DND-41 (cell line): ENCODE results near the gene AJAP1.

Source experiments
- ATAC-seq: fragments of 200-7000 bp; cut with Tn5 transposase; 3 replicates; pipeline ENCODE4 v1.9.1; 2021; ENCODE audit warnings: low read depth; ENCODE audit not compliant: insufficient read depth
- DNase-seq: peaks from one replicate; pipeline ENCODE4 v3.0.0-alpha.2; 2020
- H2AFZ ChIP-seq: 2 replicates; pipeline ENCODE4 v1.6.0; 2012; ENCODE audit warnings: low read depth, low read length
- H3K27ac ChIP-seq: 2 replicates; pipeline ENCODE4 v1.5.1; 2012; ENCODE audit warnings: low read length, inconsistent platforms
- H3K27me3 ChIP-seq: fragments of 200-600 bp; sonication (generic); 2 replicates; pipeline ENCODE4 v1.6.0; 2012; ENCODE audit warnings: low read length, mild to moderate bottlenecking, inconsistent platforms; ENCODE audit not compliant: insufficient read depth, poor library complexity
- H3K36me3 ChIP-seq: 2 replicates; pipeline ENCODE4 v1.5.1; 2012; ENCODE audit warnings: low read length, inconsistent platforms; ENCODE audit not compliant: insufficient read depth
- H3K4me1 ChIP-seq: 2 replicates; pipeline ENCODE4 v1.5.1; 2012; ENCODE audit warnings: mild to moderate bottlenecking, low read length; ENCODE audit not compliant: insufficient read depth
- H3K4me2 ChIP-seq: 2 replicates; pipeline ENCODE4 v1.6.0; 2012; ENCODE audit warnings: mild to moderate bottlenecking, moderate library complexity, low read length, inconsistent platforms; ENCODE audit not compliant: insufficient read depth
- H3K4me3 ChIP-seq, 2 experiments: fragments of 200-600 bp in 1 of 2; shearing (Covaris generic) in 1 of 2; 2 replicates each; pipeline ENCODE4 v1.5.1; 2012 to 2016; ENCODE audit warnings: inconsistent platforms in 2 of 2, low read length in 2 of 2, mild to moderate bottlenecking in 2 of 2, low read depth in 1 of 2, moderate library complexity in 1 of 2
- H3K79me2 ChIP-seq: 2 replicates; pipeline ENCODE4 v1.6.0; 2012; ENCODE audit warnings: low read length, inconsistent platforms; ENCODE audit not compliant: insufficient read depth
- H3K9ac ChIP-seq: 2 replicates; pipeline ENCODE4 v1.6.0; 2012; ENCODE audit warnings: low read depth, mild to moderate bottlenecking, inconsistent platforms, low read length, moderate library complexity
- H3K9me3 ChIP-seq: 2 replicates; pipeline ENCODE4 v1.5.1; 2012; ENCODE audit warnings: low read length, moderate library complexity, mild to moderate bottlenecking, inconsistent platforms; ENCODE audit not compliant: insufficient read depth, severe bottlenecking
- H4K20me1 ChIP-seq: 2 replicates; pipeline ENCODE4 v1.6.0; 2012; ENCODE audit warnings: low read length; ENCODE audit not compliant: insufficient read depth
- EZH2 ChIP-seq: IDR thresholded peaks from 3 replicates; pipeline ENCODE4 v1.6.1; 2012; ENCODE audit warnings: borderline replicate concordance, low read depth, mild to moderate bottlenecking, moderate library complexity, low read length, inconsistent platforms; ENCODE audit not compliant: severe bottlenecking
- TF ChIP-seq, protein P1 (sequence below): IDR thresholded peaks from 2 replicates; pipeline ENCODE4 v1.5.1; 2012; ENCODE audit warnings: borderline replicate concordance, low read length, moderate library complexity, mild to moderate bottlenecking; ENCODE audit not compliant: poor library complexity, severe bottlenecking; ENCODE audit errors: extremely low read depth

Gene AJAP1

DNA sequence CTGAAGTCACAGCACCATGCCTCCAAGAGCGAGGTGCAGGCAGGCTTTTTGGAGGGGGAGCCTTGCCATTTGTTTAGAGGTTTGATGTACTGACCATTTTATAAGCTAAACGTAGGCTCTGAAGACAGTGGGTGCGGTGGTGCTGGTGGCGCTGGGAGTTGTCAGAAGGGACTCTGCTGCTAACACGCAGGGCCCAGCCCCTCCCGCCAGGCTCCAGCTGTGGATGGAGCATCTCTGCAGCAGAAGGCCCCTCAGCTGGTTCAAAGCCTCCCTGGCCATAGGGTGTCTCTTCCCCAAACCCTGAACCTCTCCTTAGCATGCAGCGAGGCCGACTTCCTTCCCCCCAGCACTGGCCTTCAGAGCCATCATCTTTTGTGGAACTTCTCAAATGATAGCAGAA lies 105.3 kb downstream of the AJAP1 start:
- peaks cover 6% of the 10 kb centered on the region for H3K9me3 ChIP-seq
- no peaks in the 10 kb centered on the region for H3K36me3 ChIP-seq
- no peak for DNase-seq
- no peak overlapping the region for H2AFZ ChIP-seq
- no peaks in the 10 kb centered on the region for H3K4me1 ChIP-seq
- no peaks in the 10 kb centered on the region for H3K79me2 ChIP-seq
- no peak overlapping the region for H3K4me3 ChIP-seq
- no peak overlapping the region for H3K9ac ChIP-seq
- no peak for ATAC-seq
- no peak overlapping the region for H3K27ac ChIP-seq
- H3K4me2 ChIP-seq: no peak overlapping the region
- H4K20me1 ChIP-seq: no peaks in the 10 kb centered on the region
- no peak for TF ChIP-seq EZH2
- TF ChIP-seq, protein P1, sequence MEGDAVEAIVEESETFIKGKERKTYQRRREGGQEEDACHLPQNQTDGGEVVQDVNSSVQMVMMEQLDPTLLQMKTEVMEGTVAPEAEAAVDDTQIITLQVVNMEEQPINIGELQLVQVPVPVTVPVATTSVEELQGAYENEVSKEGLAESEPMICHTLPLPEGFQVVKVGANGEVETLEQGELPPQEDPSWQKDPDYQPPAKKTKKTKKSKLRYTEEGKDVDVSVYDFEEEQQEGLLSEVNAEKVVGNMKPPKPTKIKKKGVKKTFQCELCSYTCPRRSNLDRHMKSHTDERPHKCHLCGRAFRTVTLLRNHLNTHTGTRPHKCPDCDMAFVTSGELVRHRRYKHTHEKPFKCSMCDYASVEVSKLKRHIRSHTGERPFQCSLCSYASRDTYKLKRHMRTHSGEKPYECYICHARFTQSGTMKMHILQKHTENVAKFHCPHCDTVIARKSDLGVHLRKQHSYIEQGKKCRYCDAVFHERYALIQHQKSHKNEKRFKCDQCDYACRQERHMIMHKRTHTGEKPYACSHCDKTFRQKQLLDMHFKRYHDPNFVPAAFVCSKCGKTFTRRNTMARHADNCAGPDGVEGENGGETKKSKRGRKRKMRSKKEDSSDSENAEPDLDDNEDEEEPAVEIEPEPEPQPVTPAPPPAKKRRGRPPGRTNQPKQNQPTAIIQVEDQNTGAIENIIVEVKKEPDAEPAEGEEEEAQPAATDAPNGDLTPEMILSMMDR: no peak
- H3K27me3 ChIP-seq: no peaks in the 10 kb centered on the region

DNA sequence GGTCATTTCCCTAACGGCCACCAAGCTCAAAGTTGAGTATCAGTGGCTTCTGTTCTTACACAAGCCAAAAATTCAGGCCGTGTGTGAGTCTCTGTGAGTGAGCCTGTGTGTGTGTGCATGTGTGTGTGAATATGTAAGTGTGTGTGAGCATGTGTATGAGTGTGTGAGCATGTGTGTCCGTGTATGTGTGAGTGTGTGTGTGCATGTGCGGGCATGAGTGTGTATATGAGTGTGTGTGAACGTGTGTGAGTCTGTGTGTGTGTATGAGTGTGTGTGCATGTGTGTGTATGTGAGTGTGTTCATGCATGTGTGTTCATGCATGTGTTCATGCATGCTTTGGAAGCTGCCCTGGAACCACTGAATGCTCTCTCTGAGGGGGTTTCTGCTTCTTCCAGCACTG lies 105.7 kb downstream of the AJAP1 start:
- no peak overlapping the region for H3K4me3 ChIP-seq
- ATAC-seq (no peak), DNase-seq (no peak)
- no peaks in the 10 kb centered on the region for H4K20me1 ChIP-seq
- no peaks in the 10 kb centered on the region for H3K79me2 ChIP-seq
- H3K4me2 ChIP-seq: no peak overlapping the region
- H2AFZ ChIP-seq: no peak overlapping the region
- no peak overlapping the region for H3K27ac ChIP-seq
- no peak for TF ChIP-seq EZH2
- TF ChIP-seq, protein P1: no peak
- H3K4me1 ChIP-seq: no peaks in the 10 kb centered on the region
- H3K9ac ChIP-seq: no peak overlapping the region
- H3K27me3 ChIP-seq: no peaks in the 10 kb centered on the region
- H3K9me3 ChIP-seq: peaks cover 6% of the 10 kb centered on the region
- no peaks in the 10 kb centered on the region for H3K36me3 ChIP-seq

DNA sequence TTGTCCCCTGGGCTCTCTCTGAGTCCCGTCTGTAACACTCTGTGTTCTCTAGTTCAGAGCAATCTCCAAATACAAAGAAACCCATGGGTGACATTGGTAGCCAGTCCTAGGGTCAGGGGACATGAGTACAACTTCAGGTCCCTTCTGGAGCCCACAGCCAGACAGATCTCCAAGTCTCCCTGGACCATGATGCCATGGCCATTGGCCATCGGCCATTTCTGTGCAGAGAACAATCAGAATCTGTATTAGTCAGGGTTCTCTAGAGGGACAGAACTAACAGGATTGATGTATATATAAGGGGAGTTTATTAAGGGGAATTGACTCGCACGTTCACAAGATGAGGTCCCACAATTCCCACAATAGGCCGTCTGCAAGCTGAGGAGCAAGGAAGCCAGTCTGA lies 106.9 kb downstream of the AJAP1 start:
- TF ChIP-seq, protein P1: no peak
- TF ChIP-seq EZH2: no peak
- no peak overlapping the region for H3K4me2 ChIP-seq
- no peak overlapping the region for H3K9ac ChIP-seq
- no peaks in the 10 kb centered on the region for H3K79me2 ChIP-seq
- H4K20me1 ChIP-seq: no peaks in the 10 kb centered on the region
- no peak for DNase-seq
- no peaks in the 10 kb centered on the region for H3K36me3 ChIP-seq
- no peak overlapping the region for H3K4me3 ChIP-seq
- H3K27me3 ChIP-seq: no peaks in the 10 kb centered on the region
- no peak overlapping the region for H2AFZ ChIP-seq
- ATAC-seq: no peak
- no peaks in the 10 kb centered on the region for H3K4me1 ChIP-seq
- no peak overlapping the region for H3K27ac ChIP-seq
- H3K9me3 ChIP-seq: peaks cover 3% of the 10 kb centered on the region

DNA sequence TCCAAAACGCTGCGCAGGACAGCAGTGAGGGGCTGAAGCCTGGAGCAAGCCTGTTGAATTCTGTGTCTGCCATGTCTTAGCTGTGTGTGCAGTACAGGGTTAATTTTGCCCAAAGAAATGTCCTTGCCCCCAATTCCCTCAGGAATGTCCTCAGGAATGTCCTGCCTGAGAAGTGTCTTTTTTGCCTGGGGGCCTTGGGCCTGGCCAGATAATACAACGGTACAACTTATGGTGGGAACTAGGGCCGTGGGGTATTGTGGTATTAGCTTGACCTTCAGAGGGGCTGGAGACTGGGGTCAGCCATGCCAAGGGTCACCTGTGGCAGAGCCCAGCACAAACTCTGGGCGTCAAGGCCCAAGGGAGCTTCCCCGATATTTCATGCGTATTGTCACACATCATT lies 107.7 kb downstream of the AJAP1 start:
- Histone ChIP-seq H3K9me3 (peaks cover 2% of the 10 kb centered on the region), H3K4me3 (no peak overlapping the region), H3K9ac (no peak overlapping the region), H3K4me2 (no peak overlapping the region), H3K27me3 (no peaks in the 10 kb centered on the region), H3K27ac (no peak overlapping the region), H3K79me2 (no peaks in the 10 kb centered on the region), H3K4me1 (no peaks in the 10 kb centered on the region), H2AFZ (no peak overlapping the region), H4K20me1 (no peaks in the 10 kb centered on the region), H3K36me3 (no peaks in the 10 kb centered on the region)
- TF ChIP-seq, protein P1: no peak
- no peak for TF ChIP-seq EZH2
- DNase-seq: no peak
- no peak for ATAC-seq
